ENCODE measurements around the gene DOCK1.
"Not testable (repeated sequence)": the region's sequence is repeated elsewhere in the genome, so short reads cannot be mapped to it uniquely, and the experiment has no call there.

- TF ChIP-seq CTCF (IDR thresholded peaks at IDR 0.05; ENCODE audit: poor library complexity, severe bottlenecking); EP300 (conservative IDR thresholded peaks at IDR 0.05; ENCODE audit: poor library complexity, severe bottlenecking); RAD21 (conservative IDR thresholded peaks at IDR 0.05); EZH2 (IDR thresholded peaks at IDR 0.05; ENCODE audit: borderline replicate concordance, insufficient read depth, low read length, poor library complexity, severe bottlenecking); POLR2AphosphoS5 (IDR thresholded peaks at IDR 0.05); TAF1 (IDR thresholded peaks at IDR 0.05; ENCODE audit: low read depth): not testable (repeated sequence)
- TF ChIP-seq, protein P1, sequence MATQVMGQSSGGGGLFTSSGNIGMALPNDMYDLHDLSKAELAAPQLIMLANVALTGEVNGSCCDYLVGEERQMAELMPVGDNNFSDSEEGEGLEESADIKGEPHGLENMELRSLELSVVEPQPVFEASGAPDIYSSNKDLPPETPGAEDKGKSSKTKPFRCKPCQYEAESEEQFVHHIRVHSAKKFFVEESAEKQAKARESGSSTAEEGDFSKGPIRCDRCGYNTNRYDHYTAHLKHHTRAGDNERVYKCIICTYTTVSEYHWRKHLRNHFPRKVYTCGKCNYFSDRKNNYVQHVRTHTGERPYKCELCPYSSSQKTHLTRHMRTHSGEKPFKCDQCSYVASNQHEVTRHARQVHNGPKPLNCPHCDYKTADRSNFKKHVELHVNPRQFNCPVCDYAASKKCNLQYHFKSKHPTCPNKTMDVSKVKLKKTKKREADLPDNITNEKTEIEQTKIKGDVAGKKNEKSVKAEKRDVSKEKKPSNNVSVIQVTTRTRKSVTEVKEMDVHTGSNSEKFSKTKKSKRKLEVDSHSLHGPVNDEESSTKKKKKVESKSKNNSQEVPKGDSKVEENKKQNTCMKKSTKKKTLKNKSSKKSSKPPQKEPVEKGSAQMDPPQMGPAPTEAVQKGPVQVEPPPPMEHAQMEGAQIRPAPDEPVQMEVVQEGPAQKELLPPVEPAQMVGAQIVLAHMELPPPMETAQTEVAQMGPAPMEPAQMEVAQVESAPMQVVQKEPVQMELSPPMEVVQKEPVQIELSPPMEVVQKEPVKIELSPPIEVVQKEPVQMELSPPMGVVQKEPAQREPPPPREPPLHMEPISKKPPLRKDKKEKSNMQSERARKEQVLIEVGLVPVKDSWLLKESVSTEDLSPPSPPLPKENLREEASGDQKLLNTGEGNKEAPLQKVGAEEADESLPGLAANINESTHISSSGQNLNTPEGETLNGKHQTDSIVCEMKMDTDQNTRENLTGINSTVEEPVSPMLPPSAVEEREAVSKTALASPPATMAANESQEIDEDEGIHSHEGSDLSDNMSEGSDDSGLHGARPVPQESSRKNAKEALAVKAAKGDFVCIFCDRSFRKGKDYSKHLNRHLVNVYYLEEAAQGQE (IDR thresholded peaks at IDR 0.05; ENCODE audit: borderline replicate concordance): not testable (repeated sequence)
Measured at GRCh38 chr10:126916952-126917351, 11.7 kb downstream of the DOCK1 start.

Data from neural cell (in vitro differentiated cells).